GM23338 (cell line): ENCODE results near the gene HDAC3. TPM values are rescaled to one million over a fixed set of nuclear protein-coding genes. Genes with fewer than 3 reads are reported as not detected.

Source experiments
- ATAC-seq: fragments of 200-7000 bp; cut with Tn5 transposase; 3 replicates; pipeline ENCODE4 v1.9.1; 2020
- DNase-seq: peaks from one replicate; pipeline ENCODE4 v3.0.0-alpha.2; 2015; ENCODE audit warnings: low spot score
- H2AFZ ChIP-seq: fragments of 200-600 bp; sonication (generic); 2 replicates; pipeline ENCODE4 v1.8.0; 2016; ENCODE audit warnings: antibody characterized with exemption, mild to moderate bottlenecking, moderate library complexity
- H3F3A ChIP-seq: fragments of 200-600 bp; sonication (generic); replicated peaks from 2 replicates; pipeline ENCODE4 v1.8.0; 2017; ENCODE audit warnings: antibody characterized with exemption, mixed run types, low read depth
- H3K27ac ChIP-seq: fragments of 200-600 bp; sonication (generic); 2 replicates; pipeline ENCODE4 v1.6.1; 2016; ENCODE audit warnings: low read depth
- H3K27me3 ChIP-seq: fragments of 200-600 bp; sonication (generic); 2 replicates; pipeline ENCODE4 v1.8.0; 2016; ENCODE audit warnings: mild to moderate bottlenecking, mixed run types, moderate library complexity; ENCODE audit not compliant: insufficient read depth
- H3K36me3 ChIP-seq: fragments of 200-600 bp; sonication (generic); 2 replicates; pipeline ENCODE4 v1.8.0; 2016; ENCODE audit warnings: mild to moderate bottlenecking; ENCODE audit not compliant: insufficient read depth
- H3K4me1 ChIP-seq: fragments of 200-600 bp; sonication (generic); 2 replicates; pipeline ENCODE4 v1.8.0; 2016; ENCODE audit warnings: mild to moderate bottlenecking, moderate library complexity; ENCODE audit not compliant: insufficient read depth
- H3K4me2 ChIP-seq: fragments of 200-600 bp; sonication (generic); 2 replicates; pipeline ENCODE4 v1.7.1; 2017; ENCODE audit warnings: mixed run types
- H3K4me3 ChIP-seq: fragments of 200-600 bp; sonication (generic); 2 replicates; pipeline ENCODE4 v1.6.1; 2016; ENCODE audit warnings: mixed run types
- H3K79me2 ChIP-seq: fragments of 200-600 bp; sonication (generic); replicated peaks from 2 replicates; pipeline ENCODE4 v1.8.0; 2017; ENCODE audit warnings: mild to moderate bottlenecking; ENCODE audit not compliant: insufficient read depth
- H3K9me2 ChIP-seq: fragments of 200-600 bp; sonication (generic); 2 replicates; pipeline ENCODE4 v1.8.0; 2017; ENCODE audit not compliant: insufficient read depth
- H4K20me1 ChIP-seq: fragments of 200-600 bp; sonication (generic); replicated peaks from 2 replicates; pipeline ENCODE4 v1.8.0; 2017; ENCODE audit warnings: mild to moderate bottlenecking; ENCODE audit not compliant: insufficient read depth
- H3K27ac Mint-ChIP-seq: 2 replicates; pipeline ENCODE4 v1.8.0; 2020; ENCODE audit warnings: inconsistent platforms, mild to moderate bottlenecking, moderate library complexity, mixed read lengths
- H3K27me3 Mint-ChIP-seq: 3 replicates; pipeline ENCODE4 v1.8.0; 2022; ENCODE audit warnings: low read depth, mild to moderate bottlenecking, moderate library complexity, mixed read lengths, inconsistent platforms; ENCODE audit not compliant: insufficient read depth, poor library complexity
- H3K36me3 Mint-ChIP-seq: 3 replicates; pipeline ENCODE4 v1.8.0; 2021; ENCODE audit warnings: low read depth, mild to moderate bottlenecking, inconsistent platforms, moderate library complexity, mixed read lengths
- H3K4me1 Mint-ChIP-seq: 3 replicates; pipeline ENCODE4 v1.8.0; 2020; ENCODE audit warnings: mild to moderate bottlenecking, inconsistent platforms, mixed read lengths
- H3K4me3 Mint-ChIP-seq: 3 replicates; pipeline ENCODE4 v1.8.0; 2021; ENCODE audit warnings: moderate library complexity, mild to moderate bottlenecking, inconsistent platforms, mixed read lengths
- H3K9me3 Mint-ChIP-seq: 3 replicates; pipeline ENCODE4 v1.8.0; 2020; ENCODE audit warnings: moderate library complexity, mild to moderate bottlenecking, inconsistent platforms, mixed read lengths
- CTCF ChIP-seq, 2 experiments: fragments of 200-600 bp in 1 of 2; sonication (generic) in 1 of 2; conservative IDR thresholded peaks; 2 replicates each; pipeline versions ENCODE4 v1.5.1 to v1.6.1; 2016 to 2017; ENCODE audit warnings: antibody characterized with exemption in 2 of 2, low read depth in 2 of 2, mild to moderate bottlenecking in 2 of 2, moderate library complexity in 1 of 2
- ETS1 ChIP-seq: IDR thresholded peaks from 2 replicates; pipeline ENCODE4 v1.6.1; 2016; ENCODE audit warnings: antibody characterized with exemption
- EZH2 ChIP-seq: fragments of 200-600 bp; sonication (generic); IDR thresholded peaks from one replicate; pipeline ENCODE4 v1.8.0; 2017; ENCODE audit warnings: antibody characterized with exemption, mild to moderate bottlenecking, low read depth; ENCODE audit not compliant: unreplicated experiment
- EZH2phosphoT487 ChIP-seq: fragments of 200-600 bp; sonication (generic); IDR thresholded peaks from one replicate; pipeline ENCODE4 v1.8.1; 2018; ENCODE audit warnings: antibody characterized with exemption; ENCODE audit not compliant: unreplicated experiment
- NANOG ChIP-seq: IDR thresholded peaks from 2 replicates; pipeline ENCODE4 v1.6.1; 2016; ENCODE audit warnings: antibody characterized with exemption, borderline replicate concordance
- REST ChIP-seq: IDR thresholded peaks from one replicate; pipeline ENCODE4 v1.6.1; 2018; ENCODE audit warnings: antibody characterized with exemption; ENCODE audit not compliant: unreplicated experiment
- ZNF114 ChIP-seq: fragments of 250-450 bp; sonication (Bioruptor Pico); IDR thresholded peaks from 2 replicates; pipeline ENCODE4 v1.5.0; 2020; ENCODE audit warnings: mild to moderate bottlenecking, moderate library complexity
- polyA plus RNA-seq: library from polyadenylated mRNA; unstranded; fragments of >200 nt; fragmentation: Nextera tagmentation; extraction: Ambion mirVana; gene quantifications from 2 replicates; pipeline ENCODE4 v1.2.1, GENCODE V29; 2016
- total RNA-seq: library from RNA; depleted of rRNA; stranded (reverse); fragments of >200 nt; shearing (Covaris generic); gene quantifications from 2 replicates; pipeline ENCODE4 v1.2.3, GENCODE V29; 2014

HDAC3 gene
- total and polyA plus RNA-seq, 2 experiments from 2014 or later: 59.2 to 90.0 TPM

- TF ChIP-seq ETS1 (no peak), CTCF (conservative IDR thresholded peaks at IDR 0.05; ENCODE audit: low read depth in 2 of 2) (no peak), EZH2phosphoT487 (no peak), REST (no peak), NANOG (no peak), EZH2 (no peak), ZNF114 (CRISPR knock-in tag) (no peak)
Observed at GRCh38 chr5:141654298-141654697, 17.6 kb upstream of the HDAC3 start (continued).

- no peaks in the 10 kb centered on the region; the same call in 1 of the 2 replicates for H4K20me1 ChIP-seq
- peak overlapping the region; percentile 94 for H2AFZ ChIP-seq
- DNase-seq: peak; percentile 41
- H3K27me3 ChIP-seq: no peaks in the 10 kb centered on the region
- peaks cover 19% of the 10 kb centered on the region for H3K4me1 ChIP-seq
- no peak for TF ChIP-seq ETS1
- peaks cover 12% of the 10 kb centered on the region for H3F3A ChIP-seq
- Mint-ChIP-seq H3K4me3 (peak overlapping the region; percentile 96), H3K27ac (no peak overlapping the region), H3K27me3 (peaks cover 16% of the 10 kb centered on the region), H3K4me1 (peaks cover 29% of the 10 kb centered on the region), H3K9me3 (no peaks in the 10 kb centered on the region), H3K36me3 (peaks cover 45% of the 10 kb centered on the region)
- H3K27ac ChIP-seq: no peak overlapping the region
- ATAC-seq: peak; percentile 10
- H3K36me3 ChIP-seq: peaks cover 3% of the 10 kb centered on the region
- peak overlapping the region; percentile 84 for H3K4me2 ChIP-seq
- H3K4me3 ChIP-seq: peak overlapping the region; percentile 87
- H3K9me2 ChIP-seq: no peaks in the 10 kb centered on the region
- H3K79me2 ChIP-seq: no peaks in the 10 kb centered on the region
Observed at GRCh38 chr5:141651728-141652105, 15.1 kb upstream of the HDAC3 start.
